Sciatic nerve (tissue), 2 donors: ENCODE data around the gene PRKCZ. TPM values are rescaled to one million over a fixed set of nuclear protein-coding genes. Genes with fewer than 3 reads are reported as not detected.

Experiments
- ATAC-seq: fragments of 200-7000 bp; cut with Tn5 transposase; one replicate; pipeline ENCODE4 v1.9.1; 2020; ENCODE audit warnings: mild to moderate bottlenecking, moderate library complexity
- DNase-seq: peaks from one replicate; pipeline ENCODE4 v3.0.0-alpha.2; 2020; ENCODE audit warnings: low spot score
- intact Hi-C: fragments of 100-400 bp; cut with DNase I; formaldehyde crosslinking; loops from one replicate; pipeline ENCODE4 v1.14.2; 2022
- total RNA-seq: library from RNA; stranded (reverse); fragmentation: NEBNext Ultra II Directional; extraction: Animal tissue kit (Norgen Biotek cat#: 25700); gene quantifications from one replicate; pipeline ENCODE4 v1.2.1, GENCODE V29; 2021
- donor health status: DM: no; HTN: no; CAD: no.
- donor health status: DM: no; HTN: no; CAD: no.

The PRKCZ gene
- total RNA-seq, 1 donor from 2014 or later: 3.5 TPM

GRCh38 chr1:2074944-2075740, 24.9 kb downstream of the PRKCZ start:
- intact Hi-C loops: no loop called here
- DNase-seq (no peak), ATAC-seq (no peak)

GRCh38 chr1:2076826-2077225, 26.6 kb downstream of the PRKCZ start:
- no peak for DNase-seq
- intact Hi-C loops: no loop called here
- ATAC-seq: no peak

GRCh38 chr1:2078170-2078569, 28.0 kb downstream of the PRKCZ start:
- ATAC-seq: no peak
- DNase-seq: no peak
- intact Hi-C loops: no loop called here

GRCh38 chr1:2079396-2080085, 29.3 kb downstream of the PRKCZ start:
- no peak for ATAC-seq
- DNase-seq: no peak

GRCh38 chr1:2080140-2080539, 29.9 kb downstream of the PRKCZ start:
- ATAC-seq (no peak), DNase-seq (no peak)
- intact Hi-C loops: no loop called here

More at GRCh38 chr1:2079396-2080085, 29.3 kb downstream of the PRKCZ start:
- intact Hi-C loops: no loop called here

GRCh38 chr1:2080884-2081283, 30.7 kb downstream of the PRKCZ start:
- intact Hi-C loops: no loop called here
- DNase-seq (no peak), ATAC-seq (no peak)

- DNase-seq (no peak), ATAC-seq (no peak)
- intact Hi-C loops: no loop called here
These were observed 31.2 kb downstream of the PRKCZ start for GRCh38 chr1:2081326-2081885.

- DNase-seq: no peak
- no peak for ATAC-seq
- intact Hi-C loops: no loop called here
These were observed 31.9 kb downstream of the PRKCZ start for GRCh38 chr1:2082064-2082463.

- intact Hi-C loops: no loop called here
- ATAC-seq (no peak), DNase-seq (no peak)
These were observed 33.5 kb downstream of the PRKCZ start for GRCh38 chr1:2083666-2084065.

- no peak for ATAC-seq
- intact Hi-C loops: no loop called here
These were observed 34.1 kb downstream of the PRKCZ start for GRCh38 chr1:2084306-2084705.

GRCh38 chr1:2085080-2085479, 34.9 kb downstream of the PRKCZ start:
- intact Hi-C loops: no loop called here
- no peak for ATAC-seq
- no peak for DNase-seq

More at GRCh38 chr1:2084306-2084705, 34.1 kb downstream of the PRKCZ start:
- no peak for DNase-seq

GRCh38 chr1:2086446-2087078, 36.4 kb downstream of the PRKCZ start:
- DNase-seq (no peak), ATAC-seq (no peak)
- intact Hi-C loops: no loop called here

- intact Hi-C loops: no loop called here
- ATAC-seq: no peak
- DNase-seq: no peak
These were observed 37.6 kb downstream of the PRKCZ start for GRCh38 chr1:2087766-2088165.

GRCh38 chr1:2088458-2088857, 38.2 kb downstream of the PRKCZ start:
- intact Hi-C loops: no loop called here
- DNase-seq (no peak), ATAC-seq (no peak)

GRCh38 chr1:2089051-2089450, 38.8 kb downstream of the PRKCZ start:
- ATAC-seq (no peak), DNase-seq (no peak)
- intact Hi-C loops: no loop called here

GRCh38 chr1:2090216-2090890, 40.1 kb downstream of the PRKCZ start:
- intact Hi-C loops: no loop called here
- ATAC-seq (no peak), DNase-seq (no peak)

GRCh38 chr1:2091611-2092604, 41.7 kb downstream of the PRKCZ start:
- intact Hi-C loops: no loop called here
- no peak for ATAC-seq
- peak; percentile 69 for DNase-seq

GRCh38 chr1:2093055-2093454, 42.8 kb downstream of the PRKCZ start:
- no peak for ATAC-seq
- intact Hi-C loops: no loop called here
- DNase-seq: no peak
